K562 (cell line): ENCODE results near the gene HAUS5.

Source experiments
- DLX4 ChIP-seq: fragments of 250-450 bp; sonication (Bioruptor Pico); IDR thresholded peaks from 2 replicates; pipeline ENCODE4 v1.6.1; 2021; ENCODE audit warnings: mild to moderate bottlenecking
- EZH2 ChIP-seq: IDR thresholded peaks from 2 replicates; pipeline ENCODE4 v1.6.1; 2012; ENCODE audit warnings: low read depth, mild to moderate bottlenecking, inconsistent platforms, low read length, borderline replicate concordance
- KLF10 ChIP-seq: fragments of 250-450 bp; sonication (Bioruptor Pico); IDR thresholded peaks from 2 replicates; pipeline ENCODE4 v1.6.1; 2021; ENCODE audit warnings: matching md5 sums
- SIN3A ChIP-seq, 2 experiments: fragments of 150-350 bp in 1 of 2; IDR thresholded peaks; 2 replicates each; pipeline ENCODE4 v1.6.1; 2011 to 2016; ENCODE audit warnings: borderline replicate concordance in 2 of 2, low read depth in 2 of 2, low read length in 2 of 2, mild to moderate bottlenecking in 2 of 2, moderate library complexity in 2 of 2; ENCODE audit not compliant: control insufficient read depth in 1 of 2
- ZBTB33 ChIP-seq: sonication (generic); formaldehyde crosslinking; IDR thresholded peaks from 2 replicates; pipeline ENCODE4 v1.8.1; 2023; ENCODE audit warnings: mild to moderate bottlenecking, missing genetic modification reagents
- ZFX ChIP-seq: sonication (generic); formaldehyde crosslinking; IDR thresholded peaks from 2 replicates; pipeline ENCODE4 v1.8.0; 2022; ENCODE audit warnings: mild to moderate bottlenecking, missing genetic modification reagents, moderate library complexity
- TF ChIP-seq, protein P1 (sequence below), 3 experiments: IDR thresholded peaks in 2 of 3; conservative IDR thresholded peaks in 1 of 3; 2 replicates each; pipeline ENCODE4 v1.5.1; 2011 to 2012; ENCODE audit warnings: low read length in 3 of 3, mild to moderate bottlenecking in 3 of 3, control low read depth in 2 of 3, improper control_type of control experiment in 1 of 3, inconsistent platforms in 1 of 3, low read depth in 1 of 3, mixed read lengths in 1 of 3, moderate library complexity in 1 of 3; ENCODE audit not compliant: insufficient read depth in 2 of 3

DNA sequence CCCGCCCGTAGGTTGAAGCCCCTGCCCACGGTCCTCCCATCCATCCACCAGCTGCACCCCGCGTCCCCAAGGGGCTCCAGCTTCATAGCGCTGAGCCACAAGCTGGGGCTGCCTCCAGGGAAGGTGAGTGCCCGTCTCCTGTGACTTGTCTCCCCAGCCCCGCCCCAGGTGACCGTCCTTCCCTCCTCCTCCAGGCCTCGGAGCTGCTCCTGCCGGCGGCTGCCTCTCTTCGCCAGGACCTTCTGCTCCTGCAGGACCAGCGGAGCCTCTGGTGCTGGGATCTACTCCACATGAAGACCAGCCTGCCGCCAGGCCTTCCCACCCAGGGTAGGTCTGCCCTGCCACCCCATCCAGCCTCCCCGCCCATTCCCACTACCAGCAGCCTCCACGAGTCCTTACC is 7.5 kb downstream of the HAUS5 start:
- TF ChIP-seq DLX4 (CRISPR knock-in tag) (no peak), SIN3A (IDR thresholded peaks at IDR 0.05; ENCODE audit: borderline replicate concordance in 2 of 2, control insufficient read depth in 1 of 2, low read depth in 2 of 2, low read length in 2 of 2) (no peak), ZFX (CRISPR knock-in tag) (no peak), EZH2 (no peak), ZBTB33 (no peak), KLF10 (CRISPR knock-in tag) (no peak)
- TF ChIP-seq, protein P1, sequence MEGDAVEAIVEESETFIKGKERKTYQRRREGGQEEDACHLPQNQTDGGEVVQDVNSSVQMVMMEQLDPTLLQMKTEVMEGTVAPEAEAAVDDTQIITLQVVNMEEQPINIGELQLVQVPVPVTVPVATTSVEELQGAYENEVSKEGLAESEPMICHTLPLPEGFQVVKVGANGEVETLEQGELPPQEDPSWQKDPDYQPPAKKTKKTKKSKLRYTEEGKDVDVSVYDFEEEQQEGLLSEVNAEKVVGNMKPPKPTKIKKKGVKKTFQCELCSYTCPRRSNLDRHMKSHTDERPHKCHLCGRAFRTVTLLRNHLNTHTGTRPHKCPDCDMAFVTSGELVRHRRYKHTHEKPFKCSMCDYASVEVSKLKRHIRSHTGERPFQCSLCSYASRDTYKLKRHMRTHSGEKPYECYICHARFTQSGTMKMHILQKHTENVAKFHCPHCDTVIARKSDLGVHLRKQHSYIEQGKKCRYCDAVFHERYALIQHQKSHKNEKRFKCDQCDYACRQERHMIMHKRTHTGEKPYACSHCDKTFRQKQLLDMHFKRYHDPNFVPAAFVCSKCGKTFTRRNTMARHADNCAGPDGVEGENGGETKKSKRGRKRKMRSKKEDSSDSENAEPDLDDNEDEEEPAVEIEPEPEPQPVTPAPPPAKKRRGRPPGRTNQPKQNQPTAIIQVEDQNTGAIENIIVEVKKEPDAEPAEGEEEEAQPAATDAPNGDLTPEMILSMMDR (IDR thresholded peaks at IDR 0.05 in 2 of 3, conservative IDR thresholded peaks at IDR 0.05 in 1 of 3; ENCODE audit: insufficient read depth in 2 of 3, low read depth in 1 of 3, low read length in 3 of 3) = no peak
